Activated CD8-positive, alpha-beta T cell treated with anti-CD3 and anti-CD28 coated beads for 36 hours (primary cell): ENCODE data around the gene DERL2. TPM values are rescaled to one million over a fixed set of nuclear protein-coding genes. Genes with fewer than 3 reads are reported as not detected.
"Not testable (repeated sequence)": the region's sequence is repeated elsewhere in the genome, so short reads cannot be mapped to it uniquely, and the experiment has no call there.

ENCODE experiments used
- ATAC-seq: fragments of 200-7000 bp; cut with Tn5 transposase; one replicate; pipeline ENCODE4 v1.10.0; 2021; ENCODE audit warnings: mild to moderate bottlenecking, moderate library complexity
- CTCF ChIA-PET: fragments of 350-600 bp; sonication (Branson Sonifier 250); formaldehyde crosslinking; loops from one replicate; lab custom pipeline; 2021; ENCODE audit warnings: antibody characterized with exemption; lab: Charles Lee
- POLR2A ChIA-PET: fragments of 350-600 bp; sonication (Branson Sonifier 250); formaldehyde crosslinking; loops from one replicate; lab custom pipeline; 2021; ENCODE audit warnings: antibody characterized with exemption; lab: Charles Lee
- DNase-seq: peaks from one replicate; pipeline ENCODE4 v3.0.0-alpha.2; 2020
- H3K27ac Mint-ChIP-seq: one replicate; pipeline ENCODE4 v1.8.0; 2021; ENCODE audit warnings: mild to moderate bottlenecking, mixed read lengths
- H3K27me3 Mint-ChIP-seq: one replicate; pipeline ENCODE4 v1.8.0; 2021; ENCODE audit warnings: mixed read lengths
- H3K36me3 Mint-ChIP-seq: one replicate; pipeline ENCODE4 v1.8.0; 2021; ENCODE audit warnings: low read depth, mixed read lengths
- H3K4me1 Mint-ChIP-seq: one replicate; pipeline ENCODE4 v1.8.0; 2021; ENCODE audit warnings: low read depth, mixed read lengths
- H3K4me3 Mint-ChIP-seq: one replicate; pipeline ENCODE4 v1.8.0; 2021; ENCODE audit warnings: mild to moderate bottlenecking, moderate library complexity, mixed read lengths
- H3K9me3 Mint-ChIP-seq: one replicate; pipeline ENCODE4 v1.8.0; 2021; ENCODE audit warnings: mixed read lengths
- intact Hi-C: fragments of 100-400 bp; cut with micrococcal nuclease; formaldehyde crosslinking; loops from one replicate; pipeline ENCODE4 v1.10.0; 2022
- total RNA-seq, 2 experiments: library from RNA; stranded (reverse); gene quantifications; one replicate each; pipeline ENCODE4 v1.2.3, GENCODE V29; 2021
- TF ChIP-seq, protein P1 (sequence below): fragments of 200-600 bp; IDR thresholded peaks from one replicate; pipeline ENCODE4 v1.8.0; 2022; ENCODE audit warnings: antibody characterized with exemption, mild to moderate bottlenecking

DERL2 gene
- total RNA-seq, 2 experiments from 2014 or later = 43.4 to 45.8 TPM

DNA sequence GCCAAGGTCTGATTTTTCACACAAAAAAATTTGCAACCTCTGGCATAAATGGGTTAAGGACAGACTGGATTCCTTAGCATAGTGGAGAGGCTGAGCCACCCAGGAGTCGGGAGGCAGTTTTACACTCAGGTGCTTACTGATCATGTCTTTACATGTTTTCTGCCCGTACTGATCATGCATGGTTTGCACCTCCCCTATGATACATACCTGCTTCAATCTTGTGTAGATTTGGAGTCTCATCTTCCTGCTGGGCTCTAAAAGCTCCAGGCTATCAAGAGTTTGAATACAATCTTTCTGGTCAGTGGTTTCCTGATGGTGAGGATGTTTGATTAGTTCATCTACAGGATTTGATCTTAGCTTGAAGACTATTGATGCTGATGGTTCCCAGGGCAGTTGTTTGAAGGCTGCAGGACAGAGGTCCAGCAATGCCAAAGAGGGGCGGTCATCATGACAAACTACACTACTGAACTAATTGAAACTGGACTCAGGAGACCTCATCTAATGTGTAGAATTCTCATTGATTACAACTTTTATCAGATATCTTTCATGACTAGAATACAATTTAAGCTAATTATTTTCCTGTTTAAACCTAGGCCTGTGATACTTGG lies 53.9 kb downstream of the DERL2 start:
- CTCF ChIA-PET = interaction anchor here (0.7 to 1.4 kb wide), 2 partner anchors 9 kb away, joined by 3 to 6 read pairs; no protein-coding TSS in a partner anchor
- Mint-ChIP-seq H3K9me3 (no peaks in the 10 kb centered on the region), H3K36me3 (peaks cover 64% of the 10 kb centered on the region), H3K27ac (peak overlapping the region; percentile 75), H3K4me1 (peaks cover 26% of the 10 kb centered on the region), H3K27me3 (no peaks in the 10 kb centered on the region), H3K4me3 (no peak overlapping the region)
- intact Hi-C loops = no loop called here
- TF ChIP-seq, protein P1, sequence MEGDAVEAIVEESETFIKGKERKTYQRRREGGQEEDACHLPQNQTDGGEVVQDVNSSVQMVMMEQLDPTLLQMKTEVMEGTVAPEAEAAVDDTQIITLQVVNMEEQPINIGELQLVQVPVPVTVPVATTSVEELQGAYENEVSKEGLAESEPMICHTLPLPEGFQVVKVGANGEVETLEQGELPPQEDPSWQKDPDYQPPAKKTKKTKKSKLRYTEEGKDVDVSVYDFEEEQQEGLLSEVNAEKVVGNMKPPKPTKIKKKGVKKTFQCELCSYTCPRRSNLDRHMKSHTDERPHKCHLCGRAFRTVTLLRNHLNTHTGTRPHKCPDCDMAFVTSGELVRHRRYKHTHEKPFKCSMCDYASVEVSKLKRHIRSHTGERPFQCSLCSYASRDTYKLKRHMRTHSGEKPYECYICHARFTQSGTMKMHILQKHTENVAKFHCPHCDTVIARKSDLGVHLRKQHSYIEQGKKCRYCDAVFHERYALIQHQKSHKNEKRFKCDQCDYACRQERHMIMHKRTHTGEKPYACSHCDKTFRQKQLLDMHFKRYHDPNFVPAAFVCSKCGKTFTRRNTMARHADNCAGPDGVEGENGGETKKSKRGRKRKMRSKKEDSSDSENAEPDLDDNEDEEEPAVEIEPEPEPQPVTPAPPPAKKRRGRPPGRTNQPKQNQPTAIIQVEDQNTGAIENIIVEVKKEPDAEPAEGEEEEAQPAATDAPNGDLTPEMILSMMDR = no peak
- no peak for ATAC-seq
- POLR2A ChIA-PET = interaction anchor here (1.1 to 2.2 kb wide), 5 partner anchors 9 to 55 kb away, joined by 3 to 7 read pairs (median 5); partner anchors contain the start of genes NUP88 and RPAIN
- no peak for DNase-seq

DNA sequence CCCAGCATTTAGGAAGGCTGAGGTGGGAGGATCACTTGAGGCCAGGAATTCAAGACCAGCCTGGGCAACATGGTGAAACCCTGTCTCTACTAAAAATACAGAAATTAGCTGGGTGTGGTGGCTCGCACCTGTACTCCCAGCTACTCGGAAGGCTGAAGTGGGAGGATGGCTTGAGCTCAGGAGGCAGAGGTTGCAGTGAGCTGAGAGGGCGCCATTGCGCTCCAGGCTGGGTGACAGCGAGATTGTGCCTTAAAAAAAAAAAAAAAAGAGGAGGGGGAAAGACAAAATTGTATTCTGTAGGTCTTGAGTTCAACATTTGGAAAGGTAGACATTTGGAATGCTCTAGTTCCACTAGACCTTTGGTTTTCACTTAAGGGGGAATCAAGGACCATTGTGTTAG lies 54.7 kb downstream of the DERL2 start:
- ATAC-seq, DNase-seq, intact Hi-C loops, H3K4me3 Mint-ChIP-seq, H3K9me3 Mint-ChIP-seq, H3K27me3 Mint-ChIP-seq: not testable (repeated sequence)
- Mint-ChIP-seq H3K4me1 (peaks cover 20% of the 10 kb centered on the region), H3K27ac (peak overlapping the region; percentile 75), H3K36me3 (peaks cover 57% of the 10 kb centered on the region)
- ChIA-PET CTCF (interaction anchor here (7.7 kb wide), 1 partner anchor 8 kb away, joined by 68 read pairs; the partner anchor contains the start of gene C1QBP), POLR2A (interaction anchor here (0.8 to 1.2 kb wide), 4 partner anchors 8 to 14 kb away, joined by 3 to 4 read pairs (median 3); partner anchors contain the start of genes C1QBP and NUP88)

DNA sequence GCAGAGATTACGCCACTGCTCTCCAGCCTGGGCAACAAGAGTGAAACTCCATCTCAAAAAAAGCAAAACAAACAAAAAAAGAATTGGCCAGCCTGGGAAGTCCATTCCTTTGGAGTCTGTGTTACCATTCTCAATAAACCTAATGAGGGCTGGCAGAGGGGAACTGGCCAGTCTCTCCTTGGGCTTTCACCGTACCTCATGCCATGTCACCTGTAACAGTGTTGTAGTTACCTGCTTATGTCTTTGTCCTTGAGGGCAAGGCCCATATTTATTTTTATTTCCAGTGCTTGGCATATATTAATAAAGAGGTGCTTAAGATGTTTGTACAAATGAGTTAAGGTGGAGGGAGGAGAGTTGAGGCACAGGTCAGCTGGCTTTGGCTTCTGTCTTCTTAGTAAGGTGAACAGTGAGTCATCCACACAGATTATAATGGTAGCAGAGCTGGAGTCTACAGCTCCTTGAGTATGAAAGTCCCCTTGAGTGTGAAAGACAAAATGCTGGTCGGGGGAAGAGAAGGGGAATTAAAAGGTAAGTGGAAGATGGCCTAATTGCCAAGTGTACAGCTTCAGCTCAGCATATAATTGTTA lies 55.5 kb downstream of the DERL2 start:
- H3K36me3 Mint-ChIP-seq = peaks cover 57% of the 10 kb centered on the region
- peak overlapping the region; percentile 75 for H3K27ac Mint-ChIP-seq
- TF ChIP-seq, protein P1 = no peak
- CTCF ChIA-PET = interaction anchor here (7.7 kb wide), 1 partner anchor 8 kb away, joined by 68 read pairs; the partner anchor contains the start of gene C1QBP
- H3K9me3 Mint-ChIP-seq = no peaks in the 10 kb centered on the region
- H3K27me3 Mint-ChIP-seq = no peaks in the 10 kb centered on the region
- no peak for DNase-seq
- H3K4me1 Mint-ChIP-seq = peaks cover 18% of the 10 kb centered on the region
- no peak overlapping the region for H3K4me3 Mint-ChIP-seq
- peak; percentile 45 for ATAC-seq
- POLR2A ChIA-PET = interaction anchor here (0.6 to 1.2 kb wide), 6 partner anchors 9 to 251 kb away, joined by 3 to 4 read pairs (median 3); partner anchors contain the start of genes C1QBP and NUP88
- intact Hi-C loops = no loop called here

DNA sequence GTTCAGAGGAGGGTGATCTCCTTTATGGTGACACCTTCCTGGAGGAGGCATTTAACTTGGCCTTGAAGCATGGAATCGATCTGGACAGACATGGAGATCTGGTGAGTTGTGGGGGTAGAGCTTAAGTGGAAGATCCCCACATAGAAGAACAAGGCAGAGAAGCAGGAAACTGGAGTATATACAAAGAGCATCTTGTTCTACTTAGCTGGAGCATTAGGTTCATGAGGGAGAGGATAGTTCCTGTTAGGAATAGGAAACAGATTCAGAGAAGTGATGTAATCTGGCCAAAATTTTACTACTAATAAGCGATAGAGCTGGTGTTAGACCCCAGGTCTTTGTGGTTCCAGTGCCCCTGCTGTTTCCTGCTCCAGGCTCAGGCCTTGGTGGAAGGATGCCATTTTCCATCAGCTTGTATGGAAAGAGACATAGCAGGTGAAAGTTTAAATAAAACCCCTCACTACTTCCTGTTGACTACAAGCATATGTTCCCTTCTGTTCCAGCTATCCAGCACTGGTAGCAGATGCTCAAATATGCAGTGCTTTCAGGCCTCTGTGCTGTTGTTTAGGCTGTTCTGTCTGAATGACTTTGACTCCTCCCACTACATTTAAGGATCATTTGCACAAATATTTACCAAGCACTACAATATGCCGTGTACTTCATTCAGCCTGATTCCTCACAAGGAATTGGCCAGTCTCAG lies 56.6 kb downstream of the DERL2 start:
- Mint-ChIP-seq H3K36me3 (peaks cover 53% of the 10 kb centered on the region), H3K9me3 (no peaks in the 10 kb centered on the region), H3K4me3 (no peak overlapping the region), H3K4me1 (peaks cover 15% of the 10 kb centered on the region), H3K27ac (peak overlapping the region; percentile 43), H3K27me3 (no peaks in the 10 kb centered on the region)
- DNase-seq (no peak), ATAC-seq (no peak)
- POLR2A ChIA-PET = interaction anchor here (0.7 to 2.7 kb wide), 6 partner anchors 9 to 38 kb away, joined by 3 to 9 read pairs (median 4); partner anchors contain the start of genes C1QBP, NUP88 and RPAIN
- TF ChIP-seq, protein P1 = no peak
- intact Hi-C loops = no loop called here
- CTCF ChIA-PET = interaction anchor here (7.7 kb wide), 1 partner anchor 9 kb away, joined by 68 read pairs; the partner anchor contains the start of gene C1QBP

DNA sequence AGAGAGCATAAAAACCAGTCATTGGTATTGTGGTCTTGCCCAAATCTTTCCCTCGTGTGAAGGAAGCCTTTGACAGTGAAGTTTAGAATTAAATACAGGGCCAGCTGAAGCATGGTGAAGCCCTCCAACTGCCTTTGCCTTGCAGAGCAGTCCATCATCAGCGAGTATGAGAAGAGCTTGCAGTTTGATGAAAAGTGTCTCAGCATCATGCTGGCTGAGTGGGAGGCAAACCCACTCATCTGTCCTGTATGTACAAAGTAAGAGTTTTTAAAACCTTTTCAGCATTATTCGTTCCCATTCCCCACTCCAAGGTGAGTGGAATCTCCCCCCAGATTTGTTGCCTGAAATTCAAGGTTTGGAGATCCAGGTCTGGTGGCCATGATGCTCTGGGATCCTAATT lies 60.2 kb downstream of the DERL2 start:
- DNase-seq = no peak
- H3K4me3 Mint-ChIP-seq = no peak overlapping the region
- CTCF ChIA-PET = interaction anchor here (7.7 kb wide), 1 partner anchor 13 kb away, joined by 68 read pairs; the partner anchor contains the start of gene C1QBP
- H3K9me3 Mint-ChIP-seq = no peaks in the 10 kb centered on the region
- POLR2A ChIA-PET = interaction anchor here (1.8 kb wide), 1 partner anchor 9 kb away, joined by 7 read pairs; no protein-coding TSS in a partner anchor
- H3K36me3 Mint-ChIP-seq = peaks cover 49% of the 10 kb centered on the region
- TF ChIP-seq, protein P1 = no peak
- no peak for ATAC-seq
- no peaks in the 10 kb centered on the region for H3K27me3 Mint-ChIP-seq
- peaks cover 32% of the 10 kb centered on the region for H3K4me1 Mint-ChIP-seq
- H3K27ac Mint-ChIP-seq = no peak overlapping the region
- intact Hi-C loops = no loop called here
